GM23338 (cell line): ENCODE data around the gene COX7A2.

Source experiments
- CTCF ChIP-seq, 2 experiments: fragments of 200-600 bp in 1 of 2; sonication (generic) in 1 of 2; conservative IDR thresholded peaks; 2 replicates each; pipeline versions ENCODE4 v1.5.1 to v1.6.1; 2016 to 2017; ENCODE audit warnings: antibody characterized with exemption in 2 of 2, low read depth in 2 of 2, mild to moderate bottlenecking in 2 of 2, moderate library complexity in 1 of 2
- JUNB ChIP-seq: IDR thresholded peaks from one replicate; pipeline ENCODE4 v1.6.1; 2016; ENCODE audit warnings: antibody characterized with exemption; ENCODE audit not compliant: unreplicated experiment
- POLR2AphosphoS5 ChIP-seq: IDR thresholded peaks from 2 replicates; pipeline ENCODE4 v1.6.1; 2016; ENCODE audit warnings: antibody characterized with exemption, low read depth

- TF ChIP-seq CTCF (conservative IDR thresholded peaks at IDR 0.05; ENCODE audit: low read depth in 2 of 2) = no peak
- no peak for TF ChIP-seq POLR2AphosphoS5
- no peak for TF ChIP-seq JUNB
Measured at GRCh38 chr6:75222261-75222660, 21.3 kb downstream of the COX7A2 start.
